GM18858 (cell line): ENCODE measurements around the gene BMP10.
"Not testable (repeated sequence)": the region's sequence is repeated elsewhere in the genome, so short reads cannot be mapped to it uniquely, and the experiment has no call there.

Source experiments
- ATAC-seq: cut with Tn5 transposase; IDR thresholded peaks from one replicate; pipeline ENCODE4 v1.9.1; 2021; ENCODE audit not compliant: unreplicated experiment

Gene BMP10

DNA sequence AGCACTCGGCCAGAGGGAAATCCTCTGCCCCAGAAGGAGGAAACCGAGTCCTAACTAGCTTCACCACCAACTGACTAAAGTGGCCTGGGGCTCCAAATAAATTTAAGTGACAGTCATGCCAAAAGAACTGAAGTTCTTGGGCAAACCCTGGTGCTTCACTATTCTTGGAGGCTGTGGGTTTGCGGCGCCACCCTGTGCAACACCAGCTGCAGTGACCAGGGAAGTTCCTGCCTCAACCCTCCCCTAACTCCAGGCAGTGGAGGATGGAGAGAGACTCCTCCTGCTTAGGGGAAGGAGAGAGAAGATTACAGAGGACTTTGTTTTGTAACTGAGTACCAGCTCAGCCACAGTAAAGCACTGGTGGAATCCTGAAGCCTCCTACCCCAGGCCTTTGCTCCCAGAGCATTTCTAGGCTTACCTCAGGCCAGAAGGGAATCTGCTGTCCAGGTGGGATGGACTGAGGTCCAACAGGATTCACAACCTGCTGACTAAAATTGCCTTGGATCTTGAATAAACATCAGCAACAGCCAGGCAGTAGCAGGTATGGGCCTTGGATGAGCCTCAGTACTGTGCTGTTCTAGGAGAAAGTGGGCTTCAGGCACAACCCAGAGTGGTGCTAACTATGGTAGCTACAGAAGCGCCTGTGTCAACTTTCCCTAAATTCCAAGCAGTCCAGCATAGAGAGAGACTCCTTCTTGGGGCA, 29.4 kb upstream of the BMP10 start:
- no peak for ATAC-seq

DNA sequence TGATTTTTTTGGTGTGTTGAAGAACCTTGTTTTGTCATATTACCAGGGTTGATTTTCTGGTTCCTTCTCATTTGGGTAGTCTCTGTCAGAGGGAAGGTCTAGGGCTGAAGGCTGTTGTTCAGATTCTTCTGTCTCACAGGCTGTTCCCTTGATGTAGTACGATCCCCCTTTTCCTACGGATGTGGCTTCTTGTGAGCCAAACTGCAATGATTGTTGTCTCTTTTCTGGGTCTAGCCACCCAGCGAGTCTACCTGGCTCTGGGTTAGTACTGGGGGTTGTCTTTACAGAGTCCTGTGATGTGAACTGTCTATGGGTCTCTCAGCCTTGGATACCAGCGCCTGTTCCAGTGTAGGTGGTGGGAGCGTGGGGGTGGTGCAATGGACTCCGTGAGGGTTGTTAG, 24.8 kb upstream of the BMP10 start:
- ATAC-seq: not testable (repeated sequence)

DNA sequence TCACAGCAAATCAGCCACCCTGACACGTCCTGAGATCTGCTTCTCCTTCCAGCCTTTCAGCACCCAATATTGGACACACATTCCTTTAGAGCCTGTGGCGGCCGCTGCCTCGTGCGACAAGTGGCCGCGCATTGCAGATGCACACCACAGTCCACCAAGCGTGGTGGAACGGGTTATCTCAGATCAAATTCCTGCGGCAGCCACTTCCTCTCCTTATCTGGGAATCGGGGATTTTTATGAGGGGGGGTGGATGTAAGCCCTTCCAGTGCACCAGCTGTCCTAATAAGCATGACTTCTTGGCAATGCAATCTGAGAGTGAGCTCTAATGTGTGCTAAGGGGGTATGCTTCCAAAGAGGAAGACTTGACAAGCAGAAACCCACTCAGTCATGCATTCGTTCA, 18.3 kb upstream of the BMP10 start:
- ATAC-seq: no peak

DNA sequence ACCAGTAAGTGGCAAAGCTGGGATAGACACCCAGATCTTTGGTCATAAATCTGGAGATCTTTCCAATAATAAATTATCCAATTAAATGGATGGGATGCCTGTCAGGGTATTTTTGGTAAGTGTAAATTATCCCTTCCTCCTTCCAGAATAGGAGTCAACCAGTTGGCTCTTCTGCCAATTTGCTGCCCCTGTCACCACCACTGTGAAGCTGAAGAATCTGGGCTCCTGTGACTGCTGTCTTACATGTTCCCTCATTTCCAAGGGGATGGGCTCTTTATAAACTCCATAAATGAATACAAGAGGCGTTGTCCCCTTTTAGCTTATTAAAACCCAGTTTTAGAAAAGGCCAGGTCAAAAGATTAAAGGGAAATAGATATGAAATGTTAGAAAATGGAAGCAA, 17.8 kb upstream of the BMP10 start:
- ATAC-seq: no peak

DNA sequence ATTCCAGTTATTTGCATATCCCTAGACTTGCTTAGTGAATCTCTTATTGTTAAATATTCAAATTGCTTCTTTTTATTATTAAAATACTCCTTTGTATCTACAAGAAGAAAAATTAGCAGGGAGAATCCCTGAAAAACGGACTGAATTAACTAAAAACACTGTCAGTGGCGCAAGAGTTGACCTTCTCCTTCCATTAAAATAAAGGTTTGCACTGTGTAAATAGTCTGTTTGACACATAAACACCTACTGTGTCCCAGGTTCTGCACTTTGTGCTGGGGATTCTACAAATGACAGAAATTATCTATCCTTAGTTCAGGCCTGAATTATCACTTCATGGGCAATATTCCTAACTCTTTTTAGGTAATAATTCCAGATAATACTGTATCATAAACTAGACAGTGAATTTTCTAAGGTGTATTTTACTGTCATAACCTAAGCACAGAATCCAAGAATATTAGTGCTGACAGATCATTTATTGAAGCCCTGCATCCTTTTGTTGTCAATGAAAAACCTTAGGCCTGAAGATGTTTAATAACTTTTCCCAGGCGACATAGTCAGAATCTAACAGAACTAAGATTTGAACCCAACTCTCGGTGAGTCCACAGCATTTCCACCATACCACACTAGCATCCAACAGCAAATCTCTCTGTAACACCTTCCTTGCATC, 17.0 kb upstream of the BMP10 start:
- no peak for ATAC-seq

- ATAC-seq: no peak
These were observed 14.5 kb upstream of the BMP10 start for GRCh38 chr2:68885811-68886075.

GRCh38 chr2:68885074-68885810, 14.0 kb upstream of the BMP10 start:
- no peak for ATAC-seq

DNA sequence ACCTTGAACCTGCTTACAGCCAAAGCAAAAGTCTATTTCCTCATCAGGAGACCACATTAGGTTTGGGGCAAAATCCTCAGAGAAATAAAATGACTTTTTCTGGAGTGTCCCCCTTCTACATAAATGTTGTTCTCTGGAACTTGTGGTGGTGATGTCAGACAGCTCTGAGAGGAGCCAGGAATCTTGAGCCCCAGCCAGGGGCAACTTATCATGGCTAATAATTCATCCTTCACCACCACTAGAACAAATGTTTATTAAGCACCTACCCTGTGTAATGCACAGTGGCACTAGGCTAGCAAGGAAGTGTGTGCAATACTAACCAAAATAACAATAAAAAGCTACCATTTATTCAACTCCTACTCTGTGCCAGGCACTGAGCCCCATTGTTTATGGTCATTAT, 9.0 kb upstream of the BMP10 start:
- no peak for ATAC-seq

- ATAC-seq: no peak
These were observed 8.1 kb upstream of the BMP10 start for GRCh38 chr2:68879296-68879695.

GRCh38 chr2:68878753-68879152, 7.6 kb upstream of the BMP10 start:
- ATAC-seq: no peak

DNA sequence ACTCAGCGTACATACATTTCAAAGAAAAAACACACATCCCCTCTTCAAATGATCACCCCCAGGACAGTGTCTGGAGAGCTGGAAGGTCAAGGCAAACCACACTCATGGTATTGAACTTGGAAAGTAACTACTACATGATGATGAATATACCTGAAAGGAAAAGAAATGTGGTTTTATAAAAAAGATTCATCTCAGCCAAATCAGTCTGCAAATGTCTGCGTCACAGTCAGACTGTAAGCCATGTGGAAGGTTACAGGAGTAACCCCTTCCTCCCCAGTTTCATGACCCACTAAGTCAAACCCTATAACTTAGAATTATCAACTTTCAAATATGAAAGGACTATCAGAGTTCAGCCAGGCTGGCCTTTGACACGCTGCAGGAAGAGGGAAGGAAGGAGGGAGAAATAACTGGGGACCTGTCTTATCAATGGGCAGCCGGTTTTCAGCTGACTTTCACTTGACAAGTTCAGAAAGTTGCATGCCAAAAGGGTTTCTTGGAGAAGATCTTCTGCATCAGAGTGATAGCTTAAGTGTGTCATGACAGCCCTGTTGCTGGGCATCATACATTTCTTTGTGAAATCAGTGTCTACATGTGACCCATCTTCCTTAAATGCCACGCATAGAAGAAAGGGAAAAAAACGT, 7.0 kb upstream of the BMP10 start:
- ATAC-seq: no peak

DNA sequence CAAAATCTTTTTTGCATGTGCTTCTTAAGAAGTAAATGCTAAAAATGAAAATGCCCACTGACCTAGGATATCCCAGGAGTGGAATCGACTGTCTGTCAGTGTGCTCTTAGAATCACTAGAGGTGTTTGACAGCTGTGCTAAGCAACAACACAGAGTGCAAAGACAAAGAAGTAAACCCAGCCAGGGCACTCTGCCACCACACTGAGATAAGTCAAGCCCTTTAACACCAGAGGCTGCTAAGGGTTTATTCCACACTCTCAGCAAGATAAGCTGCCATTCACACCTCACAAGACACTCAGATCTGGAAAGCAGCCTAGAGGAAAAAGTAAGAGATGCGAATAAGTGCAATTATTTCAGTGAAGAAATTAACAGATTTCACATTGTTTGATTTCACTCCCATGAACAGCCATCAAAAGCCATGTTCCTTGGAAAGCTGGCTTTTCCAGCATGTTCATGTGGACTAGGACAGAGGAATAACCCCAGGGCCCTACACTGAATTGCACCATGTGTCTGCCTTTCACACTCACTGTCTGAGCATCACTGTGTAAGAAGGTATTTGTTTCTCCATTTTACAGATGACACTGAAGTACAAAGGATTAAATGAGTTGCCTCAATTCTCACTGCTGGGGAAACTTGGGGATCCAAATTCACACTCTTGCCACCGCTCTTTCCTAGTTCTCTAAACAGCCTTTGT, 6.0 kb upstream of the BMP10 start:
- ATAC-seq: no peak

DNA sequence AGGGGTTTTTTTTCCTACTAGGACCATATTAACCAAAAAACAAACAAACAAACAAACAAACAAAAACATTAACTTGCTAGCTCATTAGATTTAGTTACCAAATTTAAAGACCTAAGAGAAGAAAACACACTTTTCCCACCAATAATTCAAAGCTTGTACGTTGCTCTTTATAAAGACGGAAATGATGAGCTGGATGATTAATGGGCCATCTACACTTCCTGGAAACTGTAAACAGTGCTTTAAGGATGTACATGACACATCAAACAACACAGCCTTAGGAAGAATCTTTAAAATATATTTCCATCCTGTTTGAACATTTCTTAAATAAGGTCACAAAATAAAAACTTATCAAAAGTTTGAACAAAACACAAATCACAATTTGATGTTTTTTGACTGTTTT, 982 bp downstream of the BMP10 start:
- no peak for ATAC-seq

- no peak for ATAC-seq
These were observed 6.1 kb downstream of the BMP10 start for GRCh38 chr2:68865108-68865507.

- ATAC-seq: no peak
These were observed 7.2 kb downstream of the BMP10 start for GRCh38 chr2:68863996-68864395.

GRCh38 chr2:68862889-68863288, 8.3 kb downstream of the BMP10 start:
- no peak for ATAC-seq

DNA sequence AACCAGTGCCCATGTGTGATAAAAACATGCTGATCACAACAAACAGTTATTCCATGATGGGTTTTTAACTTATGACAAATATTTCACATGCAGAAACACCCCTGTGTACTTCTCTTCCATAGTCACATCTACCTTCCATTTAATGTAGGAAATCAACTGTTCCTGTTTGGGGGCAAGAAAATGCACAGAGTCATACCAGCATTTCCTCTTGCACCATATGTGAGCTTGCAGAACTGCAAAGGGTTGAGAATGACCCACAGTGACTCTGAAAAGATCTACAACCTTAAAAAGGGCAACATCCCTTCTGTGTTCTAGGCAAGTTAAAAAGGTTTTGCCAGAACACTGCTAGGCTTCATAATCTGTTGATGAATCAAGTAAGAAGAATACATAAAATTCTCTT, 9.9 kb downstream of the BMP10 start:
- ATAC-seq: no peak

DNA sequence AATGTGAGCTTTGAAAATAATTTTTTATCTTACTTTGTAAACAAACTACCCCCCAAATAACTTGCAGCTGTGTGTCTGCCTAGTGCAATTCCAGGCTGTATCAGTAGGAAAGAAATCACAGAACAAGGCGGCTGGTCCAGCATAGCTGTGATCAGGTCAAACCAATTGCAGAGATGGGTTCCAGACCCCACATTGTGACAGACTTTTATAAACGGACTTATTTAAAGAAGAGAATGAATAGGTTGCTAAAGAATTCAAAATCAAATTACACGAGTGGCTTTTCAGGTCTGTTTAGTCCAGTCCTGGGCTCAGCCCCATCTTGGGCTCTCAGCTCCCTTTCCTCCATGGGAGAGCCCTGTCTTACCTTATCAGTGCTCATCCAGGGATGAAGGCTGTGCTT, 11.1 kb downstream of the BMP10 start:
- ATAC-seq: no peak

- ATAC-seq: no peak
These were observed 13.2 kb downstream of the BMP10 start for GRCh38 chr2:68857855-68858456.

GRCh38 chr2:68857202-68857845, 13.9 kb downstream of the BMP10 start:
- no peak for ATAC-seq

DNA sequence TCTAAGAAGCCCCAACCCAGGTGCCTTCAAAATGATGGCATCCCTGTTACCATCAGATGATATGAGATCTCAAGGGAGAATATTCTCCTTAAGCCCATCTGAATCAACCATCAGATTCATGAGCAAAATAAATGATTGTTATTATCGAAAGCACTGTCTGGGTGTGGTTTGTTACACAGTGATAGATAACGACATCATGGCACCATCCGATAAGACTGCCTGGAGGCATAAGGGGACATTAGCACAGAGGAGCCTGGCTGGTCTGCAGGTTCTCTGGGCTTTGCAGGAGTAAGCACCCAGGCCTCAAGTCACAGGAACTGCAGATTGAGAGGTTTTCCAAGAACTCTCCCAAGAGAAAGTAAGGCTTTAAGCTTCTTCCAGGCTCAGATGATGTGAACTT, 15.6 kb downstream of the BMP10 start:
- ATAC-seq: no peak
